ENCODE results near the gene KANSL3.

KANSL3 gene

DNA sequence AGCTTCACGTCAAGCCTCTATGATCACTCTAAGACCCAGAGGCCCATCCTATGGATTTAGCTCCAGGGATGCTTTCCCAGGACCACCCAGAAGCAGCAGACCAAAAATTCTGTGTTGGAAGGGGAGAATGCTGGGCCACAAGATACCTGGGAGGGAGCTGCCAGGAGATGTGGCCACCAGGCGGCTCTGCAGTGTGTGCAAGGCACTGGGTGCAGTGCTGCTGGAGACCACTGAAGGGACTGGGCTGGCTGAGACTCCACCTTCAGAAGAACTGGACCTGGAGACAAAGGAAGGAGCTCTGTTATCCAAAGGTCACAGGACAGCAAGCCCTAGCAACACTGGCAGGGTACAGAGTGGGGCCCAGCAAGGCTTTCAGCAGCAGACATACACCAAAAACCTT is 34.0 kb downstream of the KANSL3 start:
- DNase-seq (ENCODE audit: low read depth), result no peak

DNA sequence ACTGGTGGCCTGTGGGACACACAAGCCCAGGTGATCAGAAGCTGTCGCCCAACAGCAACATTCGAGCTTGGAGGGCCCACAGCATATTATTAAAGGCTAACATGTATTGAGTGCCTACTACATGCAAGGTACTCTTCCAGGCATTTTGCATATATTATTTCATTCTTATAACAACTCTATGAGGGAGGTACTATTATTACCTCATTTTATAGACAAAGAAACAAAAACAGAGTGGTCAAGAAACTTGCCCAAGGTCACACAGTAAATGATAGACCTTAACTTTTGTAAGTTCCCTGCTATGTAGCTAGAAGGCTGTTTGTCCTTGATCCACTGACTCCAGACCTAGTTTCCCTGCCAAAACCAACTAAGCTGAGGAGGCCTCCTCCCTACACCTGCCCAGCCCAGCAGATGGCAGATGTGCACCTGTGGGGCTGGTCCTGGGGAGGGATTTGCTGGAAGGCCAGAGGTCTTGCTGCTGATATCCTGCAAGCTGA is 35.7 kb downstream of the KANSL3 start:
- DNase-seq (ENCODE audit: low read depth), result no peak

DNA sequence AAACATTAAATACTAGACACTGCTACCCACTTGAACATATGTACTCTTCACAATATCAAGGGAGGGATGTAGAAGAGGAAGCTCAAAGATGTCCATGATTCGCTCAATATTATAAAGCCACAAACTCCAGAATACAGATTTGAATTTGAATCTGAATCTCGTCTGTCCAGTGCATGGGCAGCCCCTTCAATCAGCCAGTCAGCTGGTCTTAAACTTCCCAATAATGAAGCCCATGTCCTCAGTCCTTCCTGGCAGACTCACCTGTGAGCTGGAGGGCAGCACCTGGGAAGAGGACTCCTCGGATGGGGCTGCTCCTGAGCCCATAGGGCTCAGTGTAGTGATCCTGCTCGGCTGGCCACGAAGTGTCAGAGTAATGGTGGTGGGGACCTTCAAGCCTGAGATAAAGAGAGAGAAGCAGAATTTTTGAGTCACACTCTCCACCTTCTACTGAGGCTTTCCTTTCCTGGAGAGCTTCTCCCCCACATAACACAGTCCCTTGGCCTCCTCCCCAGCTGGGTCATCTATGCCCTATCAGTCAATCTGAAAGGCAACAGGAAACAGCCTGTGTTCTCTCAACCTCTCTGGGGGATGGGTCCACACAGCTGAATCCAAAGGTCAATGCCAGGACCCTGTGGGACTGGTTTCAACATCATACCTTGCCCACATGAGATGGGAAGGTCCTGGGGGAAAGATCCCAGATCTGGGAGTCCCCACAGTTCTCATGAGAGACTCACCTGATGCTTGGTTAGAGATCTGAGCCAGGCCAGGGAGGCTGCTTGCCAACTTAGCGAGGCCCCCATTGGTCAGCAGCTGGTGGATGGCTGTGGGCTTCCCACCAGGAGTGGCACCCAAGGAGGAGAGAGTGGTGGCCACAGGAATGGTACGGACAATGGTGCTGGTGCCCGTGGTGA is 36.5 kb downstream of the KANSL3 start:
- no peak for DNase-seq (ENCODE audit: low read depth)

DNA sequence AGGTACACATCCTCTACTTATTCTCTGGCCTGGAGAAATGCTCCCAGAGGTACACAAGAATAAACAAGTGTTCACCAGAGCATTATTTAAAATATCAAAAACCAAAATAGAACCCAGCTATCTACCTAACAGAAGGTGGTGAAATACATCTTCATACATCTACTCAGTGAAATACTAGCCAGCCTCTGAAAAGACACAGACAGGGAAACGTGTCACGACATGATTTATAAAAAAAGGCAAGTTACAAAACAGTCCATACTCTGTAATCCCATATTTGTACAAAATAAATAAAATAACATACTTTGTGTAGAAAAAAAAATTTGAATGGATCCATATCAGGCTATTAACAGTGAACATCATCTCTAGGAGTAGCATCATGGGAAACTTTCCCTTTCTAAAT is 38.2 kb downstream of the KANSL3 start:
- DNase-seq (ENCODE audit: low read depth), result no peak

DNA sequence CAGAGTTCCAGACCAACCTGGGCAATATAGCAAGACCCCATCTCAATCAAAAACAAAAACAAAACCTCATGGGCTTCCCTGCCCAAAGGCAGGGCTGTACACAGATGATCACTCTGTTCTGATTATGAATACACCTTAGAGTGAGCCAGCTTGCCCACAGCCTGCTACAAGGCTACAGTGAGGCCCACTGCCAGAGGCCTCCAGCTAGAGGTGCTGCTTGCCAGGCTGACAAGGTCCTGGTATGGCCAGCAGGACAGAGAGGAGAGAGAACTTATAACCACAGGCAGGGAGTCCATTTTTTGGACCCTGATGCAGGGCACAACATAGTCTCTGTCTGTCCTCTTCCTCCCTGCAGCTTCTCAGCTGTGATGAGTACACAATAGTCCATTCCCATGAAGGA is 41.5 kb downstream of the KANSL3 start:
- DNase-seq (ENCODE audit: low read depth), result no peak

DNA sequence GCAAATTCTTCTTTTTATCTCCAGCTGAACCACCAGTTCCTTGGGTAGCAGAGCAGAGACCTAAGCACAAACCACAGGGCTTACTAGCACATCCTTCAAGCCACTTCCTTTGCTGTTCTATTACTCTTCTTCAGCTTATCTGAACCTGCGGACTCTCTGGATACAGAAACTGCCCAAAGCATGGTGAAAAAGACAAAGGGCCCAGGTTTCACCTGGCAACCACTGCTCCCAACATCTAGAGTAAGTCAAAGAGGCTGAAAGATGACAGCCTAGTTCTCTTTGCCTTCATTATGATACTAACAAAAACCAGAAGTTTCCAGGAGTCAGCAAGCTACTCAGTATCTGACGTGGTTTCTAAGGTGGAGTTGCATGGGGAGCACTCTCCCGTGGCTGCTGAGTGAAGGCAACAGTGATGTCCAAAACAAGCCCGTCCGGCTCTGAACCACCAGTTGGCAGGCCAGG is 43.4 kb downstream of the KANSL3 start:
- no peak for DNase-seq (ENCODE audit: low read depth)

DNA sequence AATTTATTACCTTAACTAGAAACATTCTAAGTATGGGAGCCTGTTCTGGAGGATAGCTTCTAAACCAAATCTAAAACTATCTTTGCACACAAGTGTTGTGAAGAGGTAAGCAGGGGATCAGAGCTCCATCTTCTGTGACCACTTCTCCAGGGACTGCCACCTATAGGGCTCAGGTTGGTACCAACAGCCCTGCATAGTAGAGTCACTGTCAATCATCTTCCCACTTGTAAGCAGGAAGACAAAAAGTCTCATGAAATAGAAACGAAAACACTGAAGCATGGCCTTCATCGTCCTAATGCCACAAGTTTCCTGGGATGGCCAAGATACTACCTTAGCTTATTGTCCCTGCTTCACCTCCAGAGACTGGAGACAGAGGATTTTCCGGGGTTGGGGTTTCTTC is 43.8 kb downstream of the KANSL3 start:
- DNase-seq (ENCODE audit: low read depth), result no peak

DNA sequence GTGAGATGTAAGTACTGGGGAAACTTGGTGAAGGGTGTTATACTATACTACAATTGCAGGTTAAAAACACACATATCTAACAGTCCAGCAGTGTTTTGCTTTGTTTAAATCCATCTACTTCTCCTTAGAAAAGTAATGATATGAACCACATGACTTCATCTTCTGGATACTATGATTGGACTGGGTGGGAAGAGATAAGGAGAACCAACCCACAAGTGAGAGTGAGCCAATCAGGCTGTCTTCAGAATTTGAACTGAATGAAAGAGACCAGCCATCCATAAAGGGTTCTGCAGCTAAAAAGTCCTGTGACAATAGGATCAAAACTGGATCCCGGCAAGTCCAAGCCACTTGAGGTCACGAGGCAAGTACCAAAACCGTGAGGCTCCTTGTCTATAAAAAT is 46.6 kb downstream of the KANSL3 start:
- no peak for DNase-seq (ENCODE audit: low read depth)

DNA sequence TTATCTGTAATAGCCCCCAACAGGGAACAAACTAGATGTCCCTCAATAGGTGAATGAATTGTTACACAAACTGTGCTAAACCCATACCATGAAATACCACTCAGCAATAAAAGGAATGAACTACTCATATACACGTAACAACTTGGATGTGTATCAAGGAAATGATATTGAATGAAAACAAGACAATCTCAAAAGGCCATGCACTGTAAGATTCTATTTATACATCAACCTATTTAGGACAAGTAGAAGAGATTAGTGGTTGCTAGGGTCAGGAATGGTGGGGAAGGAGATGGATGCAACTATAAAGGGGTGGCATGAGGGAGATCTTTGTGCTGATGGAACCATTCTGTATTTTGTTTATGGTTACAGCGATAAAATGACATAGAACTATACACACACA is 47.1 kb downstream of the KANSL3 start:
- no peak for DNase-seq (ENCODE audit: low read depth)

DNA sequence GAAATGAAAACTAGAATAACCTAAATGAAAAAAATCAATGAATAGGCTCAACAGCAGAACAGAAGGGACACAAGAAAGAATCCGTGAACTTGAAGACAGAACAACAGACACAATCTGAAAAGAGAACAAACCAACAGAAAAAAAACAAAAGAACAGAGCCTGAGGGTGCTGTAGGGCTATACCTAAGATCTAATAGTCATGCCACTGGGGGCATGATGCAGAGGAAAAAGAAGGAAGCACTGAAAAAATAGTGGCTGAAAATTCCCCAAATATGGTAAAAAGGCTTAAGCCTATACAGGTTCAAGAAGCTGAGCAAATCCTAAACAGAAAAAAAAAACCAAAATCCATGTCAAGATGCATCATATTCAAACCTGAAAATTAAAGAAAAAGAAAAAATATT is 50.3 kb downstream of the KANSL3 start:
- DNase-seq (ENCODE audit: low read depth), result no peak

DNA sequence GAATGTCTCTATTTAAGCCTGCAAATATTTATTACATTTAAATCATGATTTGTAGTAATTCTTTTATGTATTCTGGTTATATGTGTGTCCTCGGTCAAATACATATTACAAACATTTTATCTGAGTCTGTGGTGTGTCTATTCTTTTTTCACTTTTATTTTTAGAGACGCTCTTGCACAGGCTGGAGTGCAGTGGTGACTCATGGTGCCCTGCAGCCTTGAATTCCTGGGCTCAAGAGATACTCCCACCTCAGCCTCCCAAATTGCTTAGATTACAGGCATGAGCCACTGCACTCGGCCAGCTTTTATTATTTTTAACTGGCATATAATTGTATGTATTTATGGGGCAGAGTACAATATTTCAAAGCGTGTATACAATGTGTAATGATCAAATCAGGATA is 54.1 kb downstream of the KANSL3 start:
- peak; percentile 25 for DNase-seq (ENCODE audit: low read depth)

DNA sequence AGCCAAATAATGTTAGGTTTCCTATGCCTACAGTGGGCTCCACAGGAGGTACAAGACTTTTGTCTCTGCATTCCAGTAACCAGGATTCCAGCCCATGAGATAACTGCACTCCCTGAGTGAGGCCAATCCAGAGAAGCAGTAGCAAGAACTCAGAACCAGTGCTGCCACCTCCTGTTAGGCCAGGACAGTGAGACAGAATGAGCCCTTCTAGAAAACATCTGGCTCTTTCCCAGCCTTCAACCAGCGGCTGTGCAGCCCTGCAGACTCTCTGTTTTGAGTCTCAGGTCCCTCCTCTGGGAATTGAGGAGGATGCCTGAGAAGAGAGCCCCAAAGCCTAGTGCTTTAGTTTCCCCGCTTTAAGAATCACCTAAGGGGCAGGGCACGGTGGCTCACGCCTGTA is 57.3 kb downstream of the KANSL3 start:
- DNase-seq (ENCODE audit: low read depth), result peak; percentile 47

DNA sequence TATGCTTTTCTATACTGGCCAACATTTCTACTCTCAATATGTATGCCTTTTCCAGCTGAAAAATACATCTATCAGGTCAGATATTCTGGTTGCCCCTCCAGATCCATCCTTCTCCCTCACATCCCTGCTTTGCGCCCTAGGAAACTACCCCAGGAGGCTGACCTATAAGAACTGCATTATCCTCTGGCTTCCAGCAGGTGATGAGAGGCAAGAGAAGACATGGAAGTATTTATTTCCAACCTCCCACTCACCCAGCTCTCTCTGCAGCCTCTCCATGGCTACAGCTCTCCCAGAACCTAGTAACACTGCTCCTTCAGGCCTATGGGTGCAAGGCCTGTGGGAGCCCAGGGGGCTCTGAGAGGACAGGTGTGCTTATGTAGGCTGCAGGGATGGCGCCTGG is 58.7 kb downstream of the KANSL3 start:
- DNase-seq (ENCODE audit: low read depth), result no peak

DNA sequence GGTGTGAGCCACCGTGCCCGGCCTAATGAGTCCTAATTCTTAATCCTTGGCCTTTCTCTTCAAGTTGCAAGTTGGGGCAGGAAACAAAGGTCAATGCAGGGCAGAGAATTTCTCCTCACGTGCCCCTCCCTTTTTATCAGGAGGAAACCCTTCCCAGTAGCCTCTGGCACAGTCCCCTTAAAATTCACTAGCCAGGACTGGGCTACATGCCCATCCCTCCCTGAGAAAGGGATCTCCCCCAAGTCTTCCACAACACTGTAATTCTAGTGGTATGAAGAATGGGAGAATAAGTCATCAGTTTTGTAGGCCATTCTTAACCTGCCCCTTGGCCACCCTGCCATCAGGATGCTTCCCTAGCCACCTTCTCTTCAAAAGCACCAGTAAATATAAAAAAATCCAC is 59.4 kb downstream of the KANSL3 start:
- no peak for DNase-seq (ENCODE audit: low read depth)

DNA sequence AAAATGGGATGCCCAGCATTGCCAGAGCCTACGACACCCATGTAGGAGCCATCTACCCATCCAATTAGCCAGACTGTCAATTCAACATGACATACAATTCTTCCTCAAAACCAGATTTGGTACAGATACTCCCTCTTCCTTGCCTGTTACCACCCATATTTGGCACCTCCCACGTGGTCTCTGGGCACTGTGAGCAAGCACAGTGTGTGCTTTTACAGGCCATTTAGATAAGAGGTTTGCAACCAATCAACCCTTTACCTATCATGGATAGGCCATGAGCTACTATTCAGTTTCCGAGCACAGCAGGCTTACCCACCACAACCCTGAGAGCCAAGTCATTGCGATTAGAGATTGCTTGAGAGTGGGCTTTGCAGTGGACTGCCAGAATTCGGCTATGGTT is 60.6 kb downstream of the KANSL3 start:
- DNase-seq (ENCODE audit: low read depth), result no peak

DNA sequence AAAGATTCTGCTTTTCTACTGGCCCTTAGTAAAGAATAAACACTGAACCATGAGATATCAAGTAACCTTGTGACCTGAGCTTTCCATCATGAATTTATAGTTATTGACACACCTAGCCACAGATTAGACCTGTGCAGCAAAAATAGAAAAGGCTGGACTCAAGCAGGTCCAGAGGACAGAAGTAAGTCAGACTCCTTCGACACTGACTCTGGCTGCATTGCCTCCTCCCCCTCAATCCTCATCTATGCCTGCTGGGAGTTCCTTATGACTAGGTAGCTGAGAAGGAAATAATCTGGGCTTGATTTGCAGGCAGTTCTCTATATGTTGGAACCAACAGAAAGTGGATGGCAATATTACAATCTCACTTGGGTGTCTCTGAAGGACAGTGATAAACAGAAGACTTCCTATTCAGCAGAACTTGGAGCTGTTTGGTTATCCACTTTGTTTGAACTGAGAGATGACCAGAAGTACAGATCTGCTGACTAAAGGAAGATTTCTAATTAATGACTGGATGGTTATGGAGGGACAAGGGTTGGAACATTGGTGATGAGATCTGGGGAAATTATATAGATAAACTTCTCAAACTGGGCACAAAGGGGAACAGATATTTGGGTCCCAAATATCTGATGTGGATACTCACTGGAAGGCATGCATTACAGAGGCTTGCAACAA is 62.2 kb downstream of the KANSL3 start:
- no peak for DNase-seq (ENCODE audit: low read depth)

DNA sequence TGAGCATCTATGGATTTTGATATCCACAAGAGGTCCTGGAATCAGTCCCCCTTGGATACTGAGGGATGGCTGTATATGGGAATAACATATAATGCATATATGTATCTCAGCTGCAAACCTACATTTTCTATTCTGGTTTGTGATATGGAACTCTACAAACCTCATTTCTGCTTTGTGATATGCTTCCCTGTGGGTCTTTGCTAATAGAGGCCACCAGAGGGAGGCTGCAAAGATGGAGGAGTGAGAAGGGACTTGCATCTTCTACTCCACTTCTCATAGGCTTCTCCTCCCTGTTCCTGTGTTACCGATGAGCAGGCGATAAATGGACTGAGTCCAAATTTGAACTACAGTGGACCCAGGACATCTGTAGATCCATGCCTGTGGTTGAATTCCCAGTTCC is 63.7 kb downstream of the KANSL3 start:
- DNase-seq (ENCODE audit: low read depth), result peak; percentile 12

DNA sequence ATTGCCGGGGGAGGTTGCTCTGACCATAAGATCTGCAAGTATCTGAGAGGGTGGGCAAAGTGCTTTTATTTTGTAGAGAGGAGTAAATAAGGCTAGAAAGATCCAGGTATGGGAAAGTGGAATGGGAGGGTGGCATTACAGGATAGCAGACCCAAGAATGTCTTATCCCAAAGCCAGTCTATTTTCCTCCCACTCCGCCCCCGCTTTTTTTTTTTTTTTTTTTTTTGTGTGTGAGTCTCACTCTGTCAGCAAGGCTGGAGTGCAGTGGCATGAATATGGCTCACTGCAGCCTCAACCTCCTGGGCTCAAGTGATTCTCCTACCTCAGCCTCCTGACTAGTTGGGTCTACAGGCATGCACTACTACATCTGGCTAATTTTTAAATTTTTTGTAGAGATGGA is 70.0 kb downstream of the KANSL3 start:
- DNase-seq (ENCODE audit: low read depth), result no peak

DNA sequence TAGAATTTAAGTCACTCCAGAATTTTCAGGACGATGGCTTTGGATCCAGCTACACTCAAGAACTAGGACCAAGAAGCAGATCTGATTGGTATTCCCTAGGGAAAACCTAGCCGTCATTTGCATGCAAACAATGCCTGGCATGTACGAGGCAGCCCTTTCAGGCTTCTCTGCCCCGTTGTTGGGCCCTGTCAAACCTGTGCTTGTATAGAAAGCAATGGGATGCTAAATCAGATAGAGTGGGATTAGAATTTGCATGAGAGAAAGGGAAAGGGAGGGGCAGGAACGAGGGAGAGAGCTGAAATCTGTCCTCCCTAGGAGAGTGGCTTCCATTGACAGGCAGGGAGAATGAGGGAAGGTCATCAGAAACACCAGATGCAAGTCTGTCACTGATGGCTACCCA is 73.0 kb downstream of the KANSL3 start:
- no peak for DNase-seq (ENCODE audit: low read depth)

DNA sequence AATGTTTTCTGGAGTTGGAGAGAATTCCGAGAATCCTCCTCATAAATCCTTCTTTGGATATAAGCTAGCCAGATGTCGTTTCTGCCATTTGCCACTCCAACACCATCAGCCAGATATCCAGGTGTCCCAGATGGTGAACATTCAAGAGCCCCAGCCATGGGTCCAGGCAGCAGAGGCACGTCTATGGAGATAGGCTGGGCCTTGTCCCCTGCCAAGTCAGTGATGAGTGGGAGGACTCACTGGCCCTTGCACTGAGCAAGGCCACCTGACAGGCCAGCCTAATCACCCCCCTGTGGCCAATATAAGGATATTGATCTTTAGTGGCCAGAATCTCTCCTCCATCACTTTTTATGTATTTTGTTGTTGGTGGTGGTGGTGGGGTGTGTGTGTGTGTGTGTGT is 73.5 kb downstream of the KANSL3 start:
- DNase-seq (ENCODE audit: low read depth), result no peak

DNA sequence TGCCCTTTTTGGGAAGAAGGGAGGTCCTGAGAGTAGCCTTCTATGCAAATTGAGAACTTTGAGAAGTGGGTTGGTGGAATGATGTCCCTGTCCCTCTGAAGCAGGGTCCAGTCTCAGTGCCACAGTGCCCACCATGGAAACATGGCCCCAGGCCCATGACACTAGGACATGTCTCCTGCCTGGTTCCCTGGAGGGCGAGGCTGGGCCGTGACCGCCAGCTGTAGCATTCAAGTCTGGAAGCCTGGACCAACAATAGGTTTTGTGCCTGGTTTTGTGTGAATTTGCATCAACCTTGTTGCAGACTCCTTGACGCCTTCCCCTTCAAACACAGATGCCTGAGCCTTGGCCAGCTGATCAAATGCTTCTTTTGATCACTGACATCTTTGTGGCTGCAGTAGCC is 74.1 kb downstream of the KANSL3 start:
- DNase-seq (ENCODE audit: low read depth), result no peak

DNA sequence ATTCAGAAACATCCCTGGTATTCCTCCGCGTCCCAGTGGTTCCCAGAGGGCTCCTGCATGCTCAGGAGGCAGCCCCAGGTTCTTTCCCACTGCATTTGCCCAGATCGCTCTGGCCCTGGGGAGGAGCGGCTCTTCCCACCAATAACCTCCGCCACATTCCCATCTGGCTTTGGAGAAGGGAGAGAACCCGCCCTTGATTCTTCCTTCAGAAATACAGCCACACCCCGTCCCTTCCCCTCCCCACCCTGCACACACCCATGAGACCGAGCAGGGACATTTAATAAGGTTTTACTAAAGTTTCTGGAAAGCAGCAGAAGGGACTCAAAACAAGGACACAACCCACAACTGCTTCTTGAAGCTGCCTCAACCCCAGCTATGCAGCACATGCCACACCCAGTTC is 79.6 kb downstream of the KANSL3 start:
- no peak for DNase-seq (ENCODE audit: low read depth)

DNA sequence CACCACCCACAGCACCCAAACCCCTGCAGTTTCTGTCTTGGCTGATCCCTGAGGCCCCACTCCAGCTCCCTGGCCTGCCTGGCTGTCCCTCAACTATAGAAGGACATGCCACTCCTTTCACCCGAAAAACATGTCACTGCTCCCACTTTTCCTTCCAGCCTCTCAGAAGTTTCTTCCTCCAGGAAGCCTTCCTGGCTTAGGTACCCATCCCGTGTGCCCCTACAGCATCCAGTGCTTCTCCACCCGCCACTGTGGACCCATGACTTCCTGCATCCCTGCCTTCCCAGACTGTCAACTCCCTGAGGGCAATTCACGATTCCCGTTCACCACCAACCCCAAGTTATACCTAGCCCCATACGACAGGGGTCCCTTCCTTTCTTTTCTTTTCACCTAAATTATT is 80.1 kb downstream of the KANSL3 start:
- DNase-seq (ENCODE audit: low read depth), result no peak
